H9 (cell line): ENCODE measurements around the gene PRKACA. TPM values are rescaled to one million over a fixed set of nuclear protein-coding genes. Genes with fewer than 3 reads are reported as not detected.

Source experiments
- DNase-seq: peaks from one replicate; pipeline ENCODE4 v3.0.0-alpha.2; 2017
- H2AFZ ChIP-seq: one replicate; pipeline ENCODE4 v1.6.1; 2013; ENCODE audit warnings: mild to moderate bottlenecking, low read length, control low read depth, moderate library complexity
- H2AK5ac ChIP-seq: 2 replicates; pipeline ENCODE4 v1.6.1; 2013; ENCODE audit warnings: low read length, control low read depth, mixed read lengths; ENCODE audit not compliant: insufficient read length
- H2BK120ac ChIP-seq: one replicate; pipeline ENCODE4 v1.6.1; 2013; ENCODE audit warnings: low read depth, mild to moderate bottlenecking, low read length, control low read depth, inconsistent platforms; ENCODE audit not compliant: poor library complexity, severe bottlenecking
- H2BK12ac ChIP-seq: 2 replicates; pipeline ENCODE4 v1.6.1; 2013; ENCODE audit warnings: low read length, control low read depth, mixed read lengths, low read depth; ENCODE audit not compliant: insufficient read length
- H2BK15ac ChIP-seq: 2 replicates; pipeline ENCODE4 v1.6.1; 2013; ENCODE audit warnings: low read depth, low read length, control low read depth
- H2BK20ac ChIP-seq: one replicate; pipeline ENCODE4 v1.6.1; 2013; ENCODE audit warnings: low read depth, mild to moderate bottlenecking, low read length, control low read depth, inconsistent platforms; ENCODE audit not compliant: poor library complexity, severe bottlenecking
- H2BK5ac ChIP-seq: 2 replicates; pipeline ENCODE4 v1.6.1; 2013; ENCODE audit warnings: low read length, control low read depth, mixed read lengths; ENCODE audit not compliant: insufficient read length
- H3K14ac ChIP-seq: 2 replicates; pipeline ENCODE4 v1.6.1; 2013; ENCODE audit warnings: low read length, control low read depth; ENCODE audit not compliant: insufficient read depth
- H3K18ac ChIP-seq: 2 replicates; pipeline ENCODE4 v1.6.1; 2013; ENCODE audit warnings: low read depth, mild to moderate bottlenecking, mixed read lengths, low read length, control low read depth; ENCODE audit not compliant: insufficient read length
- H3K23ac ChIP-seq: 2 replicates; pipeline ENCODE4 v1.6.1; 2013; ENCODE audit warnings: low read length, control low read depth, mixed read lengths, low read depth; ENCODE audit not compliant: insufficient read length
- H3K23me2 ChIP-seq: 2 replicates; pipeline ENCODE4 v1.6.1; 2013; ENCODE audit warnings: low read depth, mild to moderate bottlenecking, mixed read lengths, low read length, control low read depth; ENCODE audit not compliant: insufficient read length, poor library complexity, severe bottlenecking
- H3K27ac ChIP-seq: 2 replicates; pipeline ENCODE4 v1.5.1; 2013; ENCODE audit warnings: low read length, control low read depth, mixed read lengths, low read depth; ENCODE audit not compliant: insufficient read length
- H3K27me3 ChIP-seq: 2 replicates; pipeline ENCODE4 v1.6.1; 2013; ENCODE audit warnings: low read length, control low read depth, inconsistent platforms; ENCODE audit not compliant: insufficient read depth
- H3K4ac ChIP-seq: 2 replicates; pipeline ENCODE4 v1.6.1; 2013; ENCODE audit warnings: low read depth, mild to moderate bottlenecking, control low read depth, inconsistent platforms, low read length, moderate library complexity
- H3K4me1 ChIP-seq: 2 replicates; pipeline ENCODE4 v1.6.1; 2013; ENCODE audit warnings: low read length, control low read depth, inconsistent platforms; ENCODE audit not compliant: insufficient read depth
- H3K4me2 ChIP-seq: 2 replicates; pipeline ENCODE4 v1.6.1; 2013; ENCODE audit warnings: low read length, control low read depth, mixed read lengths; ENCODE audit not compliant: insufficient read length, insufficient read depth
- H3K56ac ChIP-seq: 2 replicates; pipeline ENCODE4 v1.6.1; 2013; ENCODE audit warnings: low read depth, mild to moderate bottlenecking, mixed read lengths, low read length, control low read depth; ENCODE audit not compliant: insufficient read length
- H3K79me1 ChIP-seq: 2 replicates; pipeline ENCODE4 v1.6.1; 2013; ENCODE audit warnings: low read depth, mild to moderate bottlenecking, moderate library complexity, low read length, control low read depth, inconsistent platforms; ENCODE audit not compliant: insufficient read depth, poor library complexity, severe bottlenecking
- H3K79me2 ChIP-seq: 2 replicates; pipeline ENCODE4 v1.6.1; 2013; ENCODE audit warnings: low read length, control low read depth, inconsistent platforms; ENCODE audit not compliant: insufficient read depth
- H3K9ac ChIP-seq: 2 replicates; pipeline ENCODE4 v1.6.1; 2013; ENCODE audit warnings: low read length, control low read depth, mixed read lengths; ENCODE audit not compliant: insufficient read length; ENCODE audit errors: extremely low read depth
- H3K9me3 ChIP-seq: one replicate; pipeline ENCODE4 v1.6.1; 2013; ENCODE audit warnings: low read depth, low read length, inconsistent platforms; ENCODE audit not compliant: control insufficient read depth
- H3T11ph ChIP-seq: one replicate; pipeline ENCODE4 v1.6.1; 2013; ENCODE audit warnings: mild to moderate bottlenecking, low read length, control low read depth, inconsistent platforms
- H4K20me1 ChIP-seq: one replicate; pipeline ENCODE4 v1.6.1; 2013; ENCODE audit not compliant: control insufficient read depth, insufficient read length, insufficient read depth
- H4K5ac ChIP-seq: 2 replicates; pipeline ENCODE4 v1.6.1; 2013; ENCODE audit warnings: low read depth, mild to moderate bottlenecking, mixed read lengths, low read length, control low read depth; ENCODE audit not compliant: insufficient read length
- H4K8ac ChIP-seq: replicated peaks from 2 replicates; pipeline ENCODE4 v1.6.1; 2013; ENCODE audit warnings: low read length, control low read depth, mixed read lengths, low read depth; ENCODE audit not compliant: insufficient read length
- H4K91ac ChIP-seq: 2 replicates; pipeline ENCODE4 v1.6.1; 2013; ENCODE audit warnings: low read depth, mild to moderate bottlenecking, moderate library complexity, mixed read lengths, low read length, control low read depth; ENCODE audit not compliant: insufficient read length
- H3K27ac Mint-ChIP-seq, 3 experiments: 2 replicates in 2 of 3; 3 replicates in 1 of 3; pipeline ENCODE4 v1.8.0; 2020 to 2021; ENCODE audit warnings: mixed read lengths in 3 of 3, mild to moderate bottlenecking in 1 of 3, moderate library complexity in 1 of 3
- H3K27me3 Mint-ChIP-seq: 2 replicates; pipeline ENCODE4 v1.8.0; 2021; ENCODE audit warnings: low read depth, mild to moderate bottlenecking, moderate library complexity, mixed read lengths
- H3K36me3 Mint-ChIP-seq, 3 experiments: 2 replicates in 2 of 3; 3 replicates in 1 of 3; pipeline ENCODE4 v1.8.0; 2020 to 2021; ENCODE audit warnings: low read depth in 3 of 3, mixed read lengths in 3 of 3; ENCODE audit not compliant: insufficient read depth in 1 of 3
- H3K4me1 Mint-ChIP-seq, 2 experiments: 2 replicates each; pipeline ENCODE4 v1.8.0; 2020; ENCODE audit warnings: mixed read lengths in 2 of 2
- H3K4me3 Mint-ChIP-seq, 2 experiments: 2 replicates in 1 of 2; 3 replicates in 1 of 2; pipeline ENCODE4 v1.8.0; 2020 to 2021; ENCODE audit warnings: mild to moderate bottlenecking in 2 of 2, mixed read lengths in 2 of 2, moderate library complexity in 1 of 2
- H3K9me3 Mint-ChIP-seq, 2 experiments: 2 replicates in 1 of 2; 3 replicates in 1 of 2; pipeline ENCODE4 v1.8.0; 2020; ENCODE audit warnings: mild to moderate bottlenecking in 2 of 2, mixed read lengths in 2 of 2, moderate library complexity in 1 of 2
- WGBS: extraction: QIAGEN DNeasy Blood & Tissue Kit; methylation state at CpG from one replicate; pipeline ENCODE4 v1.1.7; 2013; ENCODE audit warnings: missing lambda C conversion rate, low lambda C conversion rate, mixed read lengths; ENCODE audit not compliant: insufficient read length; ENCODE audit errors: extremely low coverage; 5-methylcytosine and 5-hydroxymethylcytosine counted together
- total RNA-seq: library from RNA; stranded (reverse); gene quantifications from 2 replicates; pipeline ENCODE4 v1.2.1, GENCODE V29; 2021
- TF ChIP-seq, protein P1 (sequence below): fragments of 200-600 bp; sonication (generic); conservative IDR thresholded peaks from 3 replicates; pipeline ENCODE4 v1.8.0; 2021; ENCODE audit warnings: antibody characterized with exemption, mild to moderate bottlenecking

The PRKACA gene
- total RNA-seq, 1 experiment from 2014 or later, result 51.8 TPM

DNA sequence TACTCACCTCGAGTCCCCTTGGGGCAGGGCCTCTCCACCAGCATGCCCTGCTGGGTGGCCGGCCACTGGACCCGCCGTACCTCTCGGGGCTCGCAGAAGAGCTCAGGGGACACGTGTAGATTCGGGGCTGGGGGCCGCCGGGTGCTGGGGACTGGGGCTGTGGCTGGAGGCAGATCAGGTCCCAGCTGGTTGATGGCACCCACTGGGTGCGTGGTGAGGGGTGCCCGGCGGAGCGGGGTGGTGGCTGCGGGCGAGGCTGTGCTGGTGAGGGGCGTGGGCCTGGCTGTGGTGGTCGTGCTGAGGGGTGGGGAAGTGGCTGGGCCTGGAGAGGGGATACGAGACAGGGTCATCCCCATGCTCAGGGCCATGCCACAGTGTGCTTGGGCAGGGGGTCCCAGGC lies 43.7 kb upstream of the PRKACA start:
- Histone ChIP-seq H4K8ac (no peak overlapping the region), H3K9ac (no peak overlapping the region), H3K79me1 (no peaks in the 10 kb centered on the region), H3T11ph (no peak overlapping the region), H4K5ac (no peak overlapping the region), H3K18ac (no peak overlapping the region), H3K4me1 (no peaks in the 10 kb centered on the region), H3K23me2 (no peaks in the 10 kb centered on the region), H3K27ac (no peak overlapping the region), H2AK5ac (no peak overlapping the region), H2BK20ac (no peak overlapping the region), H3K14ac (no peak overlapping the region), H2AFZ (no peak overlapping the region), H2BK120ac (no peak overlapping the region), H4K20me1 (no peaks in the 10 kb centered on the region), H3K4ac (no peak overlapping the region), H4K91ac (no peak overlapping the region), H2BK12ac (no peak overlapping the region), H3K23ac (no peak overlapping the region), H3K27me3 (no peaks in the 10 kb centered on the region), H2BK15ac (no peak overlapping the region), H2BK5ac (no peak overlapping the region), H3K9me3 (no peaks in the 10 kb centered on the region), H3K56ac (no peak overlapping the region), H3K4me2 (no peak overlapping the region), H3K79me2 (no peaks in the 10 kb centered on the region)
- WGBS, result no CpG with 5 or more reads among the region's 19 CpGs
- DNase-seq, result no peak
- Mint-ChIP-seq H3K36me3 (peaks cover 20 to 55% (median 55%) of the 10 kb centered on the region in 3 experiments; a peak in 6 of 7 replicates), H3K27me3 (no peaks in the 10 kb centered on the region), H3K4me1 (peaks cover 0 to 14% of the 10 kb centered on the region in 2 experiments; a peak in 2 of 4 replicates), H3K4me3 (no peak overlapping the region), H3K27ac (peak overlapping the region in 1 of 3 experiments; percentile 87; a peak in 1 of 7 replicates), H3K9me3 (no peaks in the 10 kb centered on the region)
- TF ChIP-seq, protein P1, sequence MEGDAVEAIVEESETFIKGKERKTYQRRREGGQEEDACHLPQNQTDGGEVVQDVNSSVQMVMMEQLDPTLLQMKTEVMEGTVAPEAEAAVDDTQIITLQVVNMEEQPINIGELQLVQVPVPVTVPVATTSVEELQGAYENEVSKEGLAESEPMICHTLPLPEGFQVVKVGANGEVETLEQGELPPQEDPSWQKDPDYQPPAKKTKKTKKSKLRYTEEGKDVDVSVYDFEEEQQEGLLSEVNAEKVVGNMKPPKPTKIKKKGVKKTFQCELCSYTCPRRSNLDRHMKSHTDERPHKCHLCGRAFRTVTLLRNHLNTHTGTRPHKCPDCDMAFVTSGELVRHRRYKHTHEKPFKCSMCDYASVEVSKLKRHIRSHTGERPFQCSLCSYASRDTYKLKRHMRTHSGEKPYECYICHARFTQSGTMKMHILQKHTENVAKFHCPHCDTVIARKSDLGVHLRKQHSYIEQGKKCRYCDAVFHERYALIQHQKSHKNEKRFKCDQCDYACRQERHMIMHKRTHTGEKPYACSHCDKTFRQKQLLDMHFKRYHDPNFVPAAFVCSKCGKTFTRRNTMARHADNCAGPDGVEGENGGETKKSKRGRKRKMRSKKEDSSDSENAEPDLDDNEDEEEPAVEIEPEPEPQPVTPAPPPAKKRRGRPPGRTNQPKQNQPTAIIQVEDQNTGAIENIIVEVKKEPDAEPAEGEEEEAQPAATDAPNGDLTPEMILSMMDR, result no peak
